ENCODE measurements around the gene C14orf180. TPM values are rescaled to one million over a fixed set of nuclear protein-coding genes. Genes with fewer than 3 reads are reported as not detected.

C14orf180 gene
- total RNA-seq, 1 donor from 2014 or later, result not detected

- Mint-ChIP-seq H3K4me1 (ENCODE audit: unreplicated experiment) (no peaks in the 10 kb centered on the region), H3K36me3 (ENCODE audit: low read depth, unreplicated experiment) (peaks cover 7% of the 10 kb centered on the region), H3K27ac (ENCODE audit: unreplicated experiment) (no peak overlapping the region), H3K4me3 (ENCODE audit: unreplicated experiment) (no peak overlapping the region), H3K9me3 (ENCODE audit: unreplicated experiment) (no peaks in the 10 kb centered on the region), H3K27me3 (ENCODE audit: unreplicated experiment) (peaks cover 11% of the 10 kb centered on the region)
- DNase-seq (ENCODE audit: low spot score), result no peak
- TF ChIP-seq CTCF (IDR thresholded peaks at IDR 0.05; ENCODE audit: unreplicated experiment), result no peak
These were observed 8.1 kb downstream of the C14orf180 start for GRCh38 chr14:104587641-104588040.

GRCh38 chr14:104588066-104588857, 8.7 kb downstream of the C14orf180 start:
- Mint-ChIP-seq H3K9me3 (ENCODE audit: unreplicated experiment) (no peaks in the 10 kb centered on the region), H3K4me3 (ENCODE audit: unreplicated experiment) (no peak overlapping the region), H3K27me3 (ENCODE audit: unreplicated experiment) (peaks cover 11% of the 10 kb centered on the region), H3K4me1 (ENCODE audit: unreplicated experiment) (no peaks in the 10 kb centered on the region), H3K36me3 (ENCODE audit: low read depth, unreplicated experiment) (peaks cover 7% of the 10 kb centered on the region), H3K27ac (ENCODE audit: unreplicated experiment) (no peak overlapping the region)
- no peak for DNase-seq (ENCODE audit: low spot score)
- no peak for TF ChIP-seq CTCF (IDR thresholded peaks at IDR 0.05; ENCODE audit: unreplicated experiment)

GRCh38 chr14:104589338-104590195, 10.0 kb downstream of the C14orf180 start:
- Mint-ChIP-seq H3K36me3 (ENCODE audit: low read depth, unreplicated experiment) (peaks cover 4% of the 10 kb centered on the region), H3K4me3 (ENCODE audit: unreplicated experiment) (no peak overlapping the region), H3K9me3 (ENCODE audit: unreplicated experiment) (no peaks in the 10 kb centered on the region), H3K4me1 (ENCODE audit: unreplicated experiment) (no peaks in the 10 kb centered on the region), H3K27me3 (ENCODE audit: unreplicated experiment) (peaks cover 10% of the 10 kb centered on the region), H3K27ac (ENCODE audit: unreplicated experiment) (no peak overlapping the region)
- DNase-seq (ENCODE audit: low spot score), result no peak
- TF ChIP-seq CTCF (IDR thresholded peaks at IDR 0.05; ENCODE audit: unreplicated experiment), result no peak

- DNase-seq (ENCODE audit: low spot score), result no peak
- no peak for TF ChIP-seq CTCF (IDR thresholded peaks at IDR 0.05; ENCODE audit: unreplicated experiment)
- no peak overlapping the region for H3K27ac Mint-ChIP-seq (ENCODE audit: unreplicated experiment)
These were observed 10.8 kb downstream of the C14orf180 start for GRCh38 chr14:104590240-104590965.

More at GRCh38 chr14:104590240-104590965, 10.8 kb downstream of the C14orf180 start:
- H3K9me3 Mint-ChIP-seq (ENCODE audit: unreplicated experiment), result no peaks in the 10 kb centered on the region
- peaks cover 9% of the 10 kb centered on the region for H3K27me3 Mint-ChIP-seq (ENCODE audit: unreplicated experiment)
- H3K4me3 Mint-ChIP-seq (ENCODE audit: unreplicated experiment), result no peak overlapping the region
- H3K4me1 Mint-ChIP-seq (ENCODE audit: unreplicated experiment), result no peaks in the 10 kb centered on the region
- peaks cover 4% of the 10 kb centered on the region for H3K36me3 Mint-ChIP-seq (ENCODE audit: low read depth, unreplicated experiment)

All from endothelial cell (in vitro differentiated cells).